NCI-H526 (cell line): ENCODE measurements around the gene DNAJA1.
A peak's percentile ranks its signal among the peaks of the same experiment; 100 is the strongest.
"Not testable (repeated sequence)": the region's sequence is repeated elsewhere in the genome, so short reads cannot be mapped to it uniquely, and the experiment has no call there.

Source experiments
- DNase-seq, 2 experiments: peaks; one replicate each; lab custom pipeline; 2025; lab: John Stamatoyannopoulos, UW

Gene DNAJA1

GRCh38 chr9:33024966-33025571 is at the start of gene DNAJA1:
TSS of gene DNAJA1 (plus strand) at chr9:33025273. CDS start at chr9:33026485, 1,212 bp downstream.
- peak; percentile 65 to 95 for DNase-seq

- DNase-seq, result no peak
Measured at GRCh38 chr9:32978051-32978450, 47.0 kb upstream of the DNAJA1 start.

- no peak for DNase-seq
Measured at GRCh38 chr9:32986971-32987370, 38.1 kb upstream of the DNAJA1 start.

- DNase-seq, result no peak
Measured at GRCh38 chr9:32989660-32990059, 35.4 kb upstream of the DNAJA1 start.

- DNase-seq, result no peak
Measured at GRCh38 chr9:32991897-32992594, 33.0 kb upstream of the DNAJA1 start.

- DNase-seq, result no peak
Measured at GRCh38 chr9:32992595-32993238, 32.4 kb upstream of the DNAJA1 start.

GRCh38 chr9:33000682-33001055 is 24.4 kb upstream of the DNAJA1 start:
- DNase-seq, result not testable (repeated sequence)

GRCh38 chr9:33005335-33005734 is 19.7 kb upstream of the DNAJA1 start:
- DNase-seq, result not testable (repeated sequence)

GRCh38 chr9:33007755-33008154 is 17.3 kb upstream of the DNAJA1 start:
- DNase-seq, result no peak

GRCh38 chr9:33011831-33012230 is 13.2 kb upstream of the DNAJA1 start:
- DNase-seq, result no peak

GRCh38 chr9:33012328-33013069 is 12.6 kb upstream of the DNAJA1 start:
- DNase-seq, result no peak

- no peak for DNase-seq
Measured at GRCh38 chr9:33013962-33014664, 11.0 kb upstream of the DNAJA1 start.

- no peak for DNase-seq
Measured at GRCh38 chr9:33014665-33015014, 10.4 kb upstream of the DNAJA1 start.

GRCh38 chr9:33017283-33018041 is 7.6 kb upstream of the DNAJA1 start:
- no peak for DNase-seq

- DNase-seq, result no peak
Measured at GRCh38 chr9:33019797-33020196, 5.3 kb upstream of the DNAJA1 start.

GRCh38 chr9:33022303-33022702 is 2.8 kb upstream of the DNAJA1 start:
- DNase-seq, result no peak

GRCh38 chr9:33022755-33023154 is 2.3 kb upstream of the DNAJA1 start:
- DNase-seq, result no peak

- DNase-seq, result no peak
Measured at GRCh38 chr9:33023661-33024060, 1.4 kb upstream of the DNAJA1 start.

GRCh38 chr9:33024126-33024965 is 727 bp upstream of the DNAJA1 start:
- DNase-seq, result peak; percentile 44 to 54

GRCh38 chr9:33025572-33026342 is 684 bp downstream of the DNAJA1 start:
- peak; percentile 47 to 78 for DNase-seq
